Activated naive CD4-positive, alpha-beta T cell treated with anti-CD3 and anti-CD28 coated beads, Interleukin-2, amount 50 U/mL, for 24 hours (primary cell): Measurements from ENCODE around the gene SPTBN5.

Experiments
- H3K27ac Mint-ChIP-seq: one replicate; pipeline ENCODE4 v1.8.0; 2021; ENCODE audit warnings: mild to moderate bottlenecking, mixed read lengths
- H3K27me3 Mint-ChIP-seq: one replicate; pipeline ENCODE4 v1.8.0; 2021; ENCODE audit warnings: mixed read lengths
- H3K36me3 Mint-ChIP-seq: one replicate; pipeline ENCODE4 v1.8.0; 2021; ENCODE audit warnings: mixed read lengths
- H3K4me1 Mint-ChIP-seq: one replicate; pipeline ENCODE4 v1.8.0; 2021; ENCODE audit warnings: mixed read lengths
- H3K4me3 Mint-ChIP-seq: one replicate; pipeline ENCODE4 v1.8.0; 2021; ENCODE audit warnings: mild to moderate bottlenecking, mixed read lengths
- H3K9me3 Mint-ChIP-seq: one replicate; pipeline ENCODE4 v1.8.0; 2021; ENCODE audit warnings: mixed read lengths

The SPTBN5 gene

GRCh38 chr15:41856262-41856661 is 37.6 kb downstream of the SPTBN5 start:
- no peaks in the 10 kb centered on the region for H3K9me3 Mint-ChIP-seq
- H3K27ac Mint-ChIP-seq: no peak overlapping the region
- peaks cover 4% of the 10 kb centered on the region for H3K4me1 Mint-ChIP-seq
- no peaks in the 10 kb centered on the region for H3K36me3 Mint-ChIP-seq
- H3K27me3 Mint-ChIP-seq: no peaks in the 10 kb centered on the region
- no peak overlapping the region for H3K4me3 Mint-ChIP-seq

DNA sequence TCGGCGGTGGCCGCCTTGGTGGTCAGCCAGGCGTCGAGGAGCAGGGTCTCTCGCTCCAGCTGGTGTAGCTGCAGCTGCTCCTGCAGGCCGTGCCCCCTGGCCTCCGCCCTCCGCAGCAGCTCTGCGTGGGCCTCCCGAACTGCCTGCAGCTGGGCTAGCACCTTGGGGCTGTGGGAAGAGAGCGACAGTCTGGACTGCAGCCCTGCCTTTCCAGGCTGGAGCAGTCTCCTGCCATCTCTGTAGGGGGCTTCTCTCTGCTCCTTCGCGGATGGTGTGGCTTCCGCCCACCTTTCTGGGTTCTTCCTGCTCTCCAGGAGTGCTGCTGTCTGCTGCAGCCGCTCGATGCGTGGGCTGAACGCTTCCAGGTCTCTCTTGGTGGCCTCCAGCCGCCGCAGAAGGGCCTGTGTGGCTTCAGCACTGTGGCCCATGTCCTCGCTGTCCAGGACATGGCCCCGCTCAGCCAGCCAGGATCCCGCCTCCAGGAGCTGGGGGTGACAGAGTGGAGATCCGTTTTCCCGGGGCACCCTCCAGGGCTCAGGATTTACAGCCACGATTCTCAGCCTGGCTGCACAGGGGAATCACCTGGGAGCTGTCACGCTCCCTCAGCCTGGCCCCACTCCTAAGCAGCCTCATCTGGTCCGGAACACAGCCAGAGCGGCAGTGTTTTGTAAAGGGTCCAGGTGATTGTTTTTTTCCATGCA is 38.4 kb downstream of the SPTBN5 start:
- Mint-ChIP-seq H3K4me1 (peaks cover 4% of the 10 kb centered on the region), H3K9me3 (no peaks in the 10 kb centered on the region), H3K4me3 (no peak overlapping the region), H3K27me3 (no peaks in the 10 kb centered on the region), H3K36me3 (no peaks in the 10 kb centered on the region), H3K27ac (no peak overlapping the region)

- Mint-ChIP-seq H3K9me3 (no peaks in the 10 kb centered on the region), H3K36me3 (no peaks in the 10 kb centered on the region), H3K4me1 (no peaks in the 10 kb centered on the region), H3K27me3 (no peaks in the 10 kb centered on the region), H3K4me3 (no peak overlapping the region), H3K27ac (no peak overlapping the region)
Measured at GRCh38 chr15:41854443-41854842, 39.4 kb downstream of the SPTBN5 start.

DNA sequence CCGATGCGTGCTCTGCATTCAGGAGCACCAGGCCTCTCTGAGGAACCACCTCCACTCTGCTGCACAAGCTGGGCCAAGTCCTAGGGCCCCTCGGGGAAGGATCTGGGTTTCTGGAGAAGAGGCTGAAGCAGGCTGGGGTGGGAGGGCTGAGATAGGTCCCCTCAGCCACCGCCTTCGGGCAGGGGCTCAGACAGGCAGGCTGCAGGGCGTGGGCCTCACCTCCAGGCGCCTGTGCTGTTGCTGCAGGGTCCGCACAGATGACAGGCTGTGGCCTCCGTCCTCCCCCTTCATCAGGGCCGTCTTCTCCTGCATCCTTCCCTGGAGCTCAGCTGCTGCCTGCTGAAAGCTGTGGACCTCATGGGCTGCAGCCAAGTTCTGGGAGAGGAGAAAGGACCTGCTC is 40.0 kb downstream of the SPTBN5 start:
- Mint-ChIP-seq H3K4me3 (no peak overlapping the region), H3K27me3 (no peaks in the 10 kb centered on the region), H3K36me3 (no peaks in the 10 kb centered on the region), H3K9me3 (no peaks in the 10 kb centered on the region), H3K27ac (no peak overlapping the region), H3K4me1 (no peaks in the 10 kb centered on the region)

GRCh38 chr15:41852736-41853590 is 40.9 kb downstream of the SPTBN5 start:
- peaks cover 2% of the 10 kb centered on the region for H3K36me3 Mint-ChIP-seq
- H3K9me3 Mint-ChIP-seq: no peaks in the 10 kb centered on the region
- H3K4me1 Mint-ChIP-seq: no peaks in the 10 kb centered on the region
- no peak overlapping the region for H3K27ac Mint-ChIP-seq
- no peaks in the 10 kb centered on the region for H3K27me3 Mint-ChIP-seq
- H3K4me3 Mint-ChIP-seq: no peak overlapping the region

DNA sequence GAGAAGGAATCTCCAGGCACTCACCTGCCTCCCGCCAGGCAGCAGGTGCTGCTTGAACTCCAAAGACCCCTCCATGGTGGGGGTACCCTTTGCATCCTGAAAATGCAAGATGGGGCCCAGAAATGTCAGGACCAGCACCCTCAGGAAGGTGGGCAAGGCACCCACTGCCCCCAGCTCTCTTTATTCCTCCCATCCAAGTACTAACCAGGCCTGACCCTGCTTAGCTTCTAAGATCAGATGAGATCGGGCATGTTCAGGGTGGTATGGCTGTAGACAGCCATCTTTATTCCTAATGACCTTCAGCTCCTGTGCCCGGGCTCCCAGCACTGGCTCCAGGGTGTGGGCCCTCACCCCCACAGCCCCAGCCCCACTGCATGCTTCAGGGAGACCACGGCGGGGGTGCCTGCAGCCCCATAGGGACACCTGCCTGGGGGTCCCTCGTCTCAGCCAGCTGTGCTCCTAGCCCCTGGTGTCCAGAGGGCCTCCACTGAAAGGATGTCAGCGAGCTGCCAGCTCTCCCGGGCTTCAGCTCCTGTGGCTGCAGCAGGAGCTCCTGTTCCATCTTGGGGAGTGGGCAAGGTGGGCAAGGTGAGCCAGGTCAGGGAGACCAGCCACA is 42.0 kb downstream of the SPTBN5 start:
- no peaks in the 10 kb centered on the region for H3K9me3 Mint-ChIP-seq
- H3K36me3 Mint-ChIP-seq: peaks cover 2% of the 10 kb centered on the region
- H3K27me3 Mint-ChIP-seq: no peaks in the 10 kb centered on the region
- no peak overlapping the region for H3K27ac Mint-ChIP-seq
- no peaks in the 10 kb centered on the region for H3K4me1 Mint-ChIP-seq
- H3K4me3 Mint-ChIP-seq: no peak overlapping the region

GRCh38 chr15:41851167-41851523 is 42.7 kb downstream of the SPTBN5 start:
- H3K9me3 Mint-ChIP-seq: no peaks in the 10 kb centered on the region

GRCh38 chr15:41850482-41851166 is 43.2 kb downstream of the SPTBN5 start:
- no peaks in the 10 kb centered on the region for H3K27me3 Mint-ChIP-seq
- H3K9me3 Mint-ChIP-seq: no peaks in the 10 kb centered on the region
- no peaks in the 10 kb centered on the region for H3K4me1 Mint-ChIP-seq
- peaks cover 2% of the 10 kb centered on the region for H3K36me3 Mint-ChIP-seq
- H3K27ac Mint-ChIP-seq: no peak overlapping the region
- H3K4me3 Mint-ChIP-seq: no peak overlapping the region

More at GRCh38 chr15:41851167-41851523, 42.7 kb downstream of the SPTBN5 start:
- Mint-ChIP-seq H3K27me3 (no peaks in the 10 kb centered on the region), H3K36me3 (peaks cover 2% of the 10 kb centered on the region), H3K4me1 (no peaks in the 10 kb centered on the region), H3K4me3 (no peak overlapping the region), H3K27ac (no peak overlapping the region)

DNA sequence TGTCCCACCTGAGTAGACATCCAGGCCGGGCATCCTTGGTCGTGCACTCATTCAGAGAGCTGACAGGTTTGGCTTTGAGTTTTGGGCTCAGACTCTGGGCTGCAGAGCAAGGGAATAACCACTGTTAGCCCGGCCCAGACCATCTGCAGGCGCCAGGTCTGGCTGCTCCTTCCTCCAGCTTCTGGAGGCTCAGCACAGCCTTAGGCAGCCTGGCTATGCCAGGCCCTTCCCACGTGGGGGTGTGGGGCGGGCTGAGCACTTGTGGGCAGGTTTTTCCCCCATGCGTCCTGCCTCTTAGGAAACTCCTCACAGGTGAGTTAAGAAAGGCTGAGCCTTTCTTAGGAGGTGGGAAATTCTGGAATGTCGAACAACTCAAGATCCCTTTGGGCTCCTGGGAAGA is 44.0 kb downstream of the SPTBN5 start:
- peaks cover 2% of the 10 kb centered on the region for H3K36me3 Mint-ChIP-seq
- no peaks in the 10 kb centered on the region for H3K9me3 Mint-ChIP-seq
- H3K27me3 Mint-ChIP-seq: no peaks in the 10 kb centered on the region
- no peak overlapping the region for H3K4me3 Mint-ChIP-seq
- no peak overlapping the region for H3K27ac Mint-ChIP-seq
- no peaks in the 10 kb centered on the region for H3K4me1 Mint-ChIP-seq

- no peaks in the 10 kb centered on the region for H3K27me3 Mint-ChIP-seq
- no peak overlapping the region for H3K27ac Mint-ChIP-seq
- no peak overlapping the region for H3K4me3 Mint-ChIP-seq
- no peaks in the 10 kb centered on the region for H3K4me1 Mint-ChIP-seq
- peaks cover 2% of the 10 kb centered on the region for H3K36me3 Mint-ChIP-seq
- no peaks in the 10 kb centered on the region for H3K9me3 Mint-ChIP-seq
Measured at GRCh38 chr15:41849204-41849603, 44.6 kb downstream of the SPTBN5 start.

DNA sequence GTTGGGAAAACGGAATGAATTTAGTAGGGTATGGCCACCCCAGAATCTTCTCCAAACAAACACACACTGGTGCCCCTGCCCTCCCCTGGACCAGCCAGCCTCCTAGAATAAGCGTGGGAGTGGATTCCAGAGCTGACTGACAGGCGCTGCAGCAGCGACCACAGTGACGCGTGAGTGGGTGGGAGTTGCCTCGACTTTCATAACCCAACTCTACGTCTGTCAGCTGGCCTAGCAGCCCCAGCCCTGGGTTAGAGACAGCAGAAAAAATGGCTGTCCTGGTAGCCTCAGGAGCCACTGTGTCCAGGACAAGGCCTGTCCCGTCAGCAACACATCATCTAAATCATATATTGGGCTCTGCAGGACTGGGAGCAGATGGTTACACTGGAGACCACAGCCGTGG is 45.2 kb downstream of the SPTBN5 start:
- Mint-ChIP-seq H3K4me3 (no peak overlapping the region), H3K9me3 (no peaks in the 10 kb centered on the region), H3K27me3 (no peaks in the 10 kb centered on the region), H3K36me3 (peaks cover 2% of the 10 kb centered on the region), H3K4me1 (no peaks in the 10 kb centered on the region), H3K27ac (peak overlapping the region; percentile 51)

- Mint-ChIP-seq H3K4me3 (no peak overlapping the region), H3K36me3 (peaks cover 2% of the 10 kb centered on the region), H3K27ac (no peak overlapping the region)
Measured at GRCh38 chr15:41847981-41848380, 45.9 kb downstream of the SPTBN5 start.

DNA sequence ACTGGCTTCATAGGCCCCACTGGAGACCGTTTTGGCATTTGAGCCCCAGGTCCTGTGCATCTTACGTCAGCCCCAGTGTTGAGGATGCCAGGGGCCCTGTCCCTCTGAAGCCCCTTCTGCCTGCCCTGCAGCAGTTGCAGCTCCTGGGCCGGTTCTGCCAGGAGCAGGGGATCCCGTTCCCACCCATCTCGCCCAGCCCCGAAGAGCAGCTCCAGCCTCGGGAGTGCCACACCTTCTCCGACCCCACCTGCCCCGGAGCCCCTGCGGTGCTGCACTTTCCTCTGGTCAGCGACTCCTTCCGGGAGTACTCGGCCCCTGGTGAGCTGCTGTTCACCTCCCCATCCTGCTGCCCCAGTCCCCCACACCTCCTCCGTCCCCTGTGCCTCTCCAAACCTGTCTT is 46.6 kb downstream of the SPTBN5 start:
- Mint-ChIP-seq H3K4me3 (no peak overlapping the region), H3K27me3 (no peaks in the 10 kb centered on the region), H3K36me3 (peaks cover 2% of the 10 kb centered on the region), H3K4me1 (no peaks in the 10 kb centered on the region), H3K27ac (peak overlapping the region; percentile 41), H3K9me3 (no peaks in the 10 kb centered on the region)

More at GRCh38 chr15:41847981-41848380, 45.9 kb downstream of the SPTBN5 start:
- Mint-ChIP-seq H3K4me1 (no peaks in the 10 kb centered on the region), H3K9me3 (no peaks in the 10 kb centered on the region), H3K27me3 (no peaks in the 10 kb centered on the region)

- Mint-ChIP-seq H3K36me3 (peaks cover 2% of the 10 kb centered on the region), H3K27me3 (no peaks in the 10 kb centered on the region), H3K9me3 (no peaks in the 10 kb centered on the region), H3K4me3 (no peak overlapping the region), H3K4me1 (no peaks in the 10 kb centered on the region), H3K27ac (no peak overlapping the region)
Measured at GRCh38 chr15:41844814-41845213, 49.0 kb downstream of the SPTBN5 start.

DNA sequence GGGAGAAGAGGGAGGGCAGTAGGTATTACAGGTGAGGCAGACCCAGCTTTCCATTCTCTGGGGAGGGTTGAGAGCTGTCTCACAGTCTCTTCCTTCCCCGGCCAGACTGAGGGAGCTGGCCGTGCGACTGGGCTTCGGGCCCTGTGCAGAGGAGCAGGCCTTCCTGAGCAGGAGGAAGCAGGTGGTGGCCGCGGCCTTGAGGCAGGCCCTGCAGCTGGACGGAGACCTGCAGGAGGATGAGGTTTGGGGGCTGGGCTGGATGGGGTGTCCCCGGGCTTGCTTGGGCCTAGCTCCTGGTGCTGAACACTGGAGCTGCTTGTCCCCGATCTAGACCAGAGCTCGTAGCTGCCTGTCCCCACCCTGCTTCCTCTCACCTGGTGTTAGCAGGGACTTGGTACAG is 50.3 kb downstream of the SPTBN5 start:
- no peaks in the 10 kb centered on the region for H3K4me1 Mint-ChIP-seq
- H3K4me3 Mint-ChIP-seq: no peak overlapping the region
- no peaks in the 10 kb centered on the region for H3K27me3 Mint-ChIP-seq
- no peak overlapping the region for H3K27ac Mint-ChIP-seq
- H3K36me3 Mint-ChIP-seq: peaks cover 2% of the 10 kb centered on the region
- no peaks in the 10 kb centered on the region for H3K9me3 Mint-ChIP-seq
